ENCODE measurements around the gene SEMA5A. TPM values are rescaled to one million over a fixed set of nuclear protein-coding genes. Genes with fewer than 3 reads are reported as not detected.

The SEMA5A gene
- 78.6 TPM for total RNA-seq
- 4.2 TPM for polyA plus RNA-seq

- peak within 1 kb of the TSS; percentile 84 for H3K27ac ChIP-seq (ENCODE audit: low read depth)
- peak within 1 kb of the TSS; percentile 90 for H3K4me3 ChIP-seq (ENCODE audit: low read depth, low read length)
- H3K4me1 ChIP-seq (ENCODE audit: insufficient read depth) = no peaks in the 10 kb centered on the region
- WGBS = 2% methylated on average over 69 of the region's 84 CpGs
- no peak for DNase-seq (ENCODE audit: extremely low spot score)
- H3K36me3 ChIP-seq (ENCODE audit: insufficient read depth) = peaks cover 1% of the 10 kb centered on the region
Measured at GRCh38 chr5:9545992-9546851, at the start of gene SEMA5A. Gene SEMA5A, minus strand, starts transcription at chr5:9546075. Its CDS starts 166,129 bp downstream, at chr5:9379946.

- Histone ChIP-seq H3K36me3 (ENCODE audit: insufficient read depth) (no peaks in the 10 kb centered on the region), H3K4me3 (ENCODE audit: low read depth, low read length) (no peak overlapping the region), H3K27ac (ENCODE audit: low read depth) (no peak overlapping the region), H3K4me1 (ENCODE audit: insufficient read depth) (no peaks in the 10 kb centered on the region)
- no peak for DNase-seq (ENCODE audit: extremely low spot score)
Measured at GRCh38 chr5:9594913-9595312, 49.0 kb upstream of the SEMA5A start.

GRCh38 chr5:9589049-9589835 is 43.4 kb upstream of the SEMA5A start:
- DNase-seq (ENCODE audit: extremely low spot score) = no peak
- no peaks in the 10 kb centered on the region for H3K4me1 ChIP-seq (ENCODE audit: insufficient read depth)
- no peak overlapping the region for H3K27ac ChIP-seq (ENCODE audit: low read depth)
- H3K36me3 ChIP-seq (ENCODE audit: insufficient read depth) = no peaks in the 10 kb centered on the region
- WGBS = 84% methylated on average over 7 of the region's 7 CpGs
- H3K4me3 ChIP-seq (ENCODE audit: low read depth, low read length) = no peak overlapping the region

- Histone ChIP-seq H3K36me3 (ENCODE audit: insufficient read depth) (no peaks in the 10 kb centered on the region), H3K27ac (ENCODE audit: low read depth) (no peak overlapping the region), H3K4me1 (ENCODE audit: insufficient read depth) (no peaks in the 10 kb centered on the region), H3K4me3 (ENCODE audit: low read depth, low read length) (no peak overlapping the region)
- WGBS = 65% methylated on average over 6 of the region's 6 CpGs
- DNase-seq (ENCODE audit: extremely low spot score) = no peak
Measured at GRCh38 chr5:9588254-9588653, 42.4 kb upstream of the SEMA5A start.

GRCh38 chr5:9587135-9587534 is 41.3 kb upstream of the SEMA5A start:
- H3K27ac ChIP-seq (ENCODE audit: low read depth) = no peak overlapping the region
- no peaks in the 10 kb centered on the region for H3K4me1 ChIP-seq (ENCODE audit: insufficient read depth)
- H3K4me3 ChIP-seq (ENCODE audit: low read depth, low read length) = no peak overlapping the region
- DNase-seq (ENCODE audit: extremely low spot score) = no peak
- H3K36me3 ChIP-seq (ENCODE audit: insufficient read depth) = no peaks in the 10 kb centered on the region

- no peak overlapping the region for H3K27ac ChIP-seq (ENCODE audit: low read depth)
- H3K4me1 ChIP-seq (ENCODE audit: insufficient read depth) = no peaks in the 10 kb centered on the region
- H3K36me3 ChIP-seq (ENCODE audit: insufficient read depth) = no peaks in the 10 kb centered on the region
- no peak overlapping the region for H3K4me3 ChIP-seq (ENCODE audit: low read depth, low read length)
- no peak for DNase-seq (ENCODE audit: extremely low spot score)
- WGBS = 63% methylated on average over 2 of the region's 2 CpGs
Measured at GRCh38 chr5:9582406-9582805, 36.5 kb upstream of the SEMA5A start.

GRCh38 chr5:9573796-9574195 is 27.9 kb upstream of the SEMA5A start:
- Histone ChIP-seq H3K4me1 (ENCODE audit: insufficient read depth) (no peaks in the 10 kb centered on the region), H3K36me3 (ENCODE audit: insufficient read depth) (no peaks in the 10 kb centered on the region), H3K27ac (ENCODE audit: low read depth) (no peak overlapping the region), H3K4me3 (ENCODE audit: low read depth, low read length) (no peak overlapping the region)
- DNase-seq (ENCODE audit: extremely low spot score) = no peak
- 92% methylated on average over 6 of the region's 6 CpGs for WGBS

GRCh38 chr5:9572246-9572645 is 26.4 kb upstream of the SEMA5A start:
- H3K4me3 ChIP-seq (ENCODE audit: low read depth, low read length) = no peak overlapping the region
- no peaks in the 10 kb centered on the region for H3K36me3 ChIP-seq (ENCODE audit: insufficient read depth)
- no peak overlapping the region for H3K27ac ChIP-seq (ENCODE audit: low read depth)
- DNase-seq (ENCODE audit: extremely low spot score) = no peak
- H3K4me1 ChIP-seq (ENCODE audit: insufficient read depth) = no peaks in the 10 kb centered on the region
- WGBS = 95% methylated on average over 8 of the region's 8 CpGs

GRCh38 chr5:9570876-9571275 is 25.0 kb upstream of the SEMA5A start:
- H3K4me1 ChIP-seq (ENCODE audit: insufficient read depth) = no peaks in the 10 kb centered on the region
- no peak for DNase-seq (ENCODE audit: extremely low spot score)
- H3K4me3 ChIP-seq (ENCODE audit: low read depth, low read length) = no peak overlapping the region
- 87% methylated on average over 6 of the region's 6 CpGs for WGBS
- no peaks in the 10 kb centered on the region for H3K36me3 ChIP-seq (ENCODE audit: insufficient read depth)
- no peak overlapping the region for H3K27ac ChIP-seq (ENCODE audit: low read depth)

GRCh38 chr5:9567039-9567438 is 21.2 kb upstream of the SEMA5A start:
- Histone ChIP-seq H3K27ac (ENCODE audit: low read depth) (no peak overlapping the region), H3K4me3 (ENCODE audit: low read depth, low read length) (no peak overlapping the region), H3K36me3 (ENCODE audit: insufficient read depth) (no peaks in the 10 kb centered on the region), H3K4me1 (ENCODE audit: insufficient read depth) (no peaks in the 10 kb centered on the region)
- no peak for DNase-seq (ENCODE audit: extremely low spot score)

- H3K36me3 ChIP-seq (ENCODE audit: insufficient read depth) = no peaks in the 10 kb centered on the region
- DNase-seq (ENCODE audit: extremely low spot score) = no peak
- no peak overlapping the region for H3K27ac ChIP-seq (ENCODE audit: low read depth)
- H3K4me3 ChIP-seq (ENCODE audit: low read depth, low read length) = no peak overlapping the region
- H3K4me1 ChIP-seq (ENCODE audit: insufficient read depth) = no peaks in the 10 kb centered on the region
- 74% methylated on average over 4 of the region's 4 CpGs for WGBS
Measured at GRCh38 chr5:9564752-9565151, 18.9 kb upstream of the SEMA5A start.

GRCh38 chr5:9562141-9562540 is 16.3 kb upstream of the SEMA5A start:
- Histone ChIP-seq H3K4me1 (ENCODE audit: insufficient read depth) (no peaks in the 10 kb centered on the region), H3K36me3 (ENCODE audit: insufficient read depth) (no peaks in the 10 kb centered on the region), H3K27ac (ENCODE audit: low read depth) (peak overlapping the region; percentile 6), H3K4me3 (ENCODE audit: low read depth, low read length) (no peak overlapping the region)
- DNase-seq (ENCODE audit: extremely low spot score) = no peak
- 78% methylated on average over 7 of the region's 7 CpGs for WGBS

GRCh38 chr5:9559965-9560364 is 14.1 kb upstream of the SEMA5A start:
- Histone ChIP-seq H3K27ac (ENCODE audit: low read depth) (no peak overlapping the region), H3K36me3 (ENCODE audit: insufficient read depth) (no peaks in the 10 kb centered on the region), H3K4me3 (ENCODE audit: low read depth, low read length) (no peak overlapping the region), H3K4me1 (ENCODE audit: insufficient read depth) (no peaks in the 10 kb centered on the region)
- 53% methylated on average over 3 of the region's 3 CpGs for WGBS
- DNase-seq (ENCODE audit: extremely low spot score) = no peak

GRCh38 chr5:9558319-9558965 is 12.6 kb upstream of the SEMA5A start:
- H3K36me3 ChIP-seq (ENCODE audit: insufficient read depth) = no peaks in the 10 kb centered on the region
- no peaks in the 10 kb centered on the region for H3K4me1 ChIP-seq (ENCODE audit: insufficient read depth)
- H3K4me3 ChIP-seq (ENCODE audit: low read depth, low read length) = no peak overlapping the region
- H3K27ac ChIP-seq (ENCODE audit: low read depth) = no peak overlapping the region
- 76% methylated on average over 5 of the region's 5 CpGs for WGBS
- DNase-seq (ENCODE audit: extremely low spot score) = no peak
